Psoas muscle (tissue), 8 donors: ENCODE data around the gene CCNG2. TPM values are rescaled to one million over a fixed set of nuclear protein-coding genes. Genes with fewer than 3 reads are reported as not detected.

ENCODE experiments used
- ATAC-seq, 4 donors: fragments of 200-7000 bp; cut with Tn5 transposase; one replicate each; pipeline ENCODE4 v1.9.1; 2020; ENCODE audit warnings: moderate library complexity in 3 of 4, mild to moderate bottlenecking in 2 of 4
- DNase-seq, 2 donors: peaks; one replicate each; pipeline ENCODE4 v3.0.0-alpha.2; 2020
- H3K27ac ChIP-seq: fragments of 200-600 bp; one replicate; pipeline ENCODE4 v1.8.0; 2022
- H3K27me3 ChIP-seq, 3 donors: fragments of 200-600 bp in 1 of 3; one replicate each; pipeline versions ENCODE4 v1.6.1 to v1.8.0; 2013 to 2022; ENCODE audit warnings: low read length in 2 of 3, mild to moderate bottlenecking in 2 of 3, moderate library complexity in 1 of 3; ENCODE audit not compliant: insufficient read depth in 3 of 3
- H3K36me3 ChIP-seq, 2 donors: fragments of 200-600 bp in 1 of 2; one replicate each; pipeline versions ENCODE4 v1.6.1 to v1.8.0; 2013 to 2022; ENCODE audit warnings: low read depth in 1 of 2, mild to moderate bottlenecking in 1 of 2, moderate library complexity in 1 of 2; ENCODE audit not compliant: insufficient read depth in 1 of 2
- H3K4me1 ChIP-seq: fragments of 200-600 bp; one replicate; pipeline ENCODE4 v1.8.0; 2022
- H3K4me3 ChIP-seq: fragments of 200-600 bp; one replicate; pipeline ENCODE4 v1.8.0; 2022; ENCODE audit warnings: mild to moderate bottlenecking
- H3K9me3 ChIP-seq: fragments of 200-600 bp; one replicate; pipeline ENCODE4 v1.8.0; 2022
- CTCF ChIP-seq: fragments of 200-600 bp; IDR thresholded peaks from one replicate; pipeline ENCODE4 v1.8.0; 2022; ENCODE audit warnings: antibody characterized with exemption
- WGBS, 3 donors: extraction: QIAGEN DNeasy Blood & Tissue Kit; methylation state at CpG; one replicate each; pipeline versions ENCODE4 v1.1.6 to v1.1.7; 2013; 5-methylcytosine and 5-hydroxymethylcytosine counted together
- intact Hi-C, 2 donors: fragments of 100-400 bp; cut with DNase I; formaldehyde crosslinking; loops; one replicate each; pipeline versions ENCODE4 v1.11.0 to v1.14.2; 2022
- polyA plus RNA-seq, 3 donors: library from polyadenylated mRNA; stranded (reverse); fragments of 200-250 nt; gene quantifications; one replicate each; pipeline ENCODE4 v1.2.3, GENCODE V29; 2013
- total RNA-seq, 4 donors: library from RNA; stranded (reverse); fragmentation: NEBNext Ultra II Directional in 2 of 4; extraction: Animal tissue kit (Norgen Biotek cat#: 25700) in 2 of 4; gene quantifications; one replicate each; pipeline versions ENCODE4 v1.2.1 to v1.2.4, GENCODE V29; 2021 to 2023
- donor health status: healthy with polysubstance abuse.
- donor health status: DM: no; HTN: no; CAD: no; lungs with moderate emphysema.
- donor health status: Bipolar disorder and iron deficiency.
- donor health status: healthy.
- donor health status: DM: yes; HTN: yes; CAD: no.
- donor health status: DM: no; HTN: no; CAD: no.
- donor health status: DM: no; HTN: no; CAD: no.
- donor health status: DM: yes; HTN: yes; CAD: no.

CCNG2 gene
- total and polyA plus RNA-seq, 7 donors = 3.1 to 34.6 (median 7.0) TPM

GRCh38 chr4:77120886-77121508, 36.0 kb upstream of the CCNG2 start:
- no peaks in the 10 kb centered on the region for H3K27me3 ChIP-seq
- H3K27ac ChIP-seq = no peak overlapping the region
- intact Hi-C loops = no loop called here
- 91 to 94% (median 92%) methylated on average over 8 of the region's 8 CpGs for WGBS, 3 donors
- no peaks in the 10 kb centered on the region for H3K9me3 ChIP-seq
- no peak for TF ChIP-seq CTCF
- H3K36me3 ChIP-seq = no peaks in the 10 kb centered on the region
- no peak for DNase-seq
- no peak overlapping the region for H3K4me3 ChIP-seq
- no peaks in the 10 kb centered on the region for H3K4me1 ChIP-seq
- no peak for ATAC-seq

GRCh38 chr4:77121736-77122240, 35.2 kb upstream of the CCNG2 start:
- TF ChIP-seq CTCF = no peak
- H3K36me3 ChIP-seq = no peaks in the 10 kb centered on the region
- H3K27me3 ChIP-seq = no peaks in the 10 kb centered on the region
- H3K9me3 ChIP-seq = no peaks in the 10 kb centered on the region
- H3K27ac ChIP-seq = no peak overlapping the region
- H3K4me1 ChIP-seq = no peaks in the 10 kb centered on the region
- DNase-seq (no peak), ATAC-seq (no peak)
- no peak overlapping the region for H3K4me3 ChIP-seq
- 55 to 77% (median 59%) methylated on average over 5 of the region's 5 CpGs for WGBS, 3 donors
- intact Hi-C loops = no loop called here

- Histone ChIP-seq H3K4me1 (no peaks in the 10 kb centered on the region), H3K9me3 (no peaks in the 10 kb centered on the region), H3K4me3 (no peak overlapping the region), H3K27ac (no peak overlapping the region), H3K27me3 (no peaks in the 10 kb centered on the region), H3K36me3 (no peaks in the 10 kb centered on the region)
- intact Hi-C loops = no loop called here
- no peak for ATAC-seq
- no peak for TF ChIP-seq CTCF
- DNase-seq = no peak
- WGBS, 3 donors = 89 to 91% (median 90%) methylated on average over 4 of the region's 4 CpGs
Measured at GRCh38 chr4:77122656-77123055, 34.4 kb upstream of the CCNG2 start.

GRCh38 chr4:77123411-77123810, 33.6 kb upstream of the CCNG2 start:
- peaks cover 5% of the 10 kb centered on the region for H3K4me1 ChIP-seq
- 81 to 88% (median 85%) methylated on average over 1 of the region's 1 CpG for WGBS, 3 donors
- no peak overlapping the region for H3K27ac ChIP-seq
- no peak for DNase-seq
- no peak for ATAC-seq
- H3K4me3 ChIP-seq = no peak overlapping the region
- no peaks in the 10 kb centered on the region for H3K9me3 ChIP-seq
- TF ChIP-seq CTCF = no peak
- no peaks in the 10 kb centered on the region for H3K36me3 ChIP-seq
- intact Hi-C loops = no loop called here
- no peaks in the 10 kb centered on the region for H3K27me3 ChIP-seq

- 58 to 94% (median 85%) methylated on average over 3 of the region's 3 CpGs for WGBS, 3 donors
- no peak for TF ChIP-seq CTCF
- Histone ChIP-seq H3K27ac (no peak overlapping the region), H3K36me3 (no peaks in the 10 kb centered on the region), H3K4me3 (no peak overlapping the region), H3K4me1 (peaks cover 5% of the 10 kb centered on the region), H3K27me3 (no peaks in the 10 kb centered on the region), H3K9me3 (no peaks in the 10 kb centered on the region)
- no peak for ATAC-seq
- DNase-seq = no peak
- intact Hi-C loops = no loop called here
Measured at GRCh38 chr4:77124576-77124975, 32.4 kb upstream of the CCNG2 start.
